GM23338 (cell line): ENCODE measurements around the gene ZMYND8. TPM values are rescaled to one million over a fixed set of nuclear protein-coding genes. Genes with fewer than 3 reads are reported as not detected.
A peak's percentile ranks its signal among the peaks of the same experiment; 100 is the strongest.

Experiments used
- ATAC-seq: fragments of 200-7000 bp; cut with Tn5 transposase; 3 replicates; pipeline ENCODE4 v1.9.1; 2020
- DNase-seq: peaks from one replicate; pipeline ENCODE4 v3.0.0-alpha.2; 2015; ENCODE audit warnings: low spot score
- H2AFZ ChIP-seq: fragments of 200-600 bp; sonication (generic); 2 replicates; pipeline ENCODE4 v1.8.0; 2016; ENCODE audit warnings: antibody characterized with exemption, mild to moderate bottlenecking, moderate library complexity
- H3F3A ChIP-seq: fragments of 200-600 bp; sonication (generic); replicated peaks from 2 replicates; pipeline ENCODE4 v1.8.0; 2017; ENCODE audit warnings: antibody characterized with exemption, mixed run types, low read depth
- H3K27ac ChIP-seq: fragments of 200-600 bp; sonication (generic); 2 replicates; pipeline ENCODE4 v1.6.1; 2016; ENCODE audit warnings: low read depth
- H3K27me3 ChIP-seq: fragments of 200-600 bp; sonication (generic); 2 replicates; pipeline ENCODE4 v1.8.0; 2016; ENCODE audit warnings: mild to moderate bottlenecking, mixed run types, moderate library complexity; ENCODE audit not compliant: insufficient read depth
- H3K36me3 ChIP-seq: fragments of 200-600 bp; sonication (generic); 2 replicates; pipeline ENCODE4 v1.8.0; 2016; ENCODE audit warnings: mild to moderate bottlenecking; ENCODE audit not compliant: insufficient read depth
- H3K4me1 ChIP-seq: fragments of 200-600 bp; sonication (generic); 2 replicates; pipeline ENCODE4 v1.8.0; 2016; ENCODE audit warnings: mild to moderate bottlenecking, moderate library complexity; ENCODE audit not compliant: insufficient read depth
- H3K4me2 ChIP-seq: fragments of 200-600 bp; sonication (generic); 2 replicates; pipeline ENCODE4 v1.7.1; 2017; ENCODE audit warnings: mixed run types
- H3K4me3 ChIP-seq: fragments of 200-600 bp; sonication (generic); 2 replicates; pipeline ENCODE4 v1.6.1; 2016; ENCODE audit warnings: mixed run types
- H3K79me2 ChIP-seq: fragments of 200-600 bp; sonication (generic); replicated peaks from 2 replicates; pipeline ENCODE4 v1.8.0; 2017; ENCODE audit warnings: mild to moderate bottlenecking; ENCODE audit not compliant: insufficient read depth
- H3K9me2 ChIP-seq: fragments of 200-600 bp; sonication (generic); 2 replicates; pipeline ENCODE4 v1.8.0; 2017; ENCODE audit not compliant: insufficient read depth
- H4K20me1 ChIP-seq: fragments of 200-600 bp; sonication (generic); replicated peaks from 2 replicates; pipeline ENCODE4 v1.8.0; 2017; ENCODE audit warnings: mild to moderate bottlenecking; ENCODE audit not compliant: insufficient read depth
- H3K27ac Mint-ChIP-seq: 2 replicates; pipeline ENCODE4 v1.8.0; 2020; ENCODE audit warnings: inconsistent platforms, mild to moderate bottlenecking, moderate library complexity, mixed read lengths
- H3K27me3 Mint-ChIP-seq: 3 replicates; pipeline ENCODE4 v1.8.0; 2022; ENCODE audit warnings: low read depth, mild to moderate bottlenecking, moderate library complexity, mixed read lengths, inconsistent platforms; ENCODE audit not compliant: insufficient read depth, poor library complexity
- H3K36me3 Mint-ChIP-seq: 3 replicates; pipeline ENCODE4 v1.8.0; 2021; ENCODE audit warnings: low read depth, mild to moderate bottlenecking, inconsistent platforms, moderate library complexity, mixed read lengths
- H3K4me1 Mint-ChIP-seq: 3 replicates; pipeline ENCODE4 v1.8.0; 2020; ENCODE audit warnings: mild to moderate bottlenecking, inconsistent platforms, mixed read lengths
- H3K4me3 Mint-ChIP-seq: 3 replicates; pipeline ENCODE4 v1.8.0; 2021; ENCODE audit warnings: moderate library complexity, mild to moderate bottlenecking, inconsistent platforms, mixed read lengths
- H3K9me3 Mint-ChIP-seq: 3 replicates; pipeline ENCODE4 v1.8.0; 2020; ENCODE audit warnings: moderate library complexity, mild to moderate bottlenecking, inconsistent platforms, mixed read lengths
- CREB1 ChIP-seq: fragments of 250-450 bp; sonication (Bioruptor Pico); IDR thresholded peaks from 2 replicates; pipeline ENCODE4 v1.5.0; 2020; ENCODE audit warnings: low read depth, mild to moderate bottlenecking, moderate library complexity
- CTCF ChIP-seq, 2 experiments: fragments of 200-600 bp in 1 of 2; sonication (generic) in 1 of 2; conservative IDR thresholded peaks; 2 replicates each; pipeline versions ENCODE4 v1.5.1 to v1.6.1; 2016 to 2017; ENCODE audit warnings: antibody characterized with exemption in 2 of 2, low read depth in 2 of 2, mild to moderate bottlenecking in 2 of 2, moderate library complexity in 1 of 2
- ETS1 ChIP-seq: IDR thresholded peaks from 2 replicates; pipeline ENCODE4 v1.6.1; 2016; ENCODE audit warnings: antibody characterized with exemption
- EZH2 ChIP-seq: fragments of 200-600 bp; sonication (generic); IDR thresholded peaks from one replicate; pipeline ENCODE4 v1.8.0; 2017; ENCODE audit warnings: antibody characterized with exemption, mild to moderate bottlenecking, low read depth; ENCODE audit not compliant: unreplicated experiment
- EZH2phosphoT487 ChIP-seq: fragments of 200-600 bp; sonication (generic); IDR thresholded peaks from one replicate; pipeline ENCODE4 v1.8.1; 2018; ENCODE audit warnings: antibody characterized with exemption; ENCODE audit not compliant: unreplicated experiment
- NANOG ChIP-seq: IDR thresholded peaks from 2 replicates; pipeline ENCODE4 v1.6.1; 2016; ENCODE audit warnings: antibody characterized with exemption, borderline replicate concordance
- POLR2AphosphoS5 ChIP-seq: IDR thresholded peaks from 2 replicates; pipeline ENCODE4 v1.6.1; 2016; ENCODE audit warnings: antibody characterized with exemption, low read depth
- REST ChIP-seq: IDR thresholded peaks from one replicate; pipeline ENCODE4 v1.6.1; 2018; ENCODE audit warnings: antibody characterized with exemption; ENCODE audit not compliant: unreplicated experiment
- ZNF114 ChIP-seq: fragments of 250-450 bp; sonication (Bioruptor Pico); IDR thresholded peaks from 2 replicates; pipeline ENCODE4 v1.5.0; 2020; ENCODE audit warnings: mild to moderate bottlenecking, moderate library complexity
- ZNF331 ChIP-seq: fragments of 250-450 bp; sonication (Bioruptor Pico); IDR thresholded peaks from 2 replicates; pipeline ENCODE4 v1.5.0; 2020; ENCODE audit warnings: low read depth, mild to moderate bottlenecking, moderate library complexity
- polyA plus RNA-seq: library from polyadenylated mRNA; unstranded; fragments of >200 nt; fragmentation: Nextera tagmentation; extraction: Ambion mirVana; gene quantifications from 2 replicates; pipeline ENCODE4 v1.2.1, GENCODE V29; 2016
- total RNA-seq: library from RNA; depleted of rRNA; stranded (reverse); fragments of >200 nt; shearing (Covaris generic); gene quantifications from 2 replicates; pipeline ENCODE4 v1.2.3, GENCODE V29; 2014

ZMYND8 gene
- total and polyA plus RNA-seq, 2 experiments from 2014 or later, result 70.9 to 128 TPM

- no peaks in the 10 kb centered on the region for H3K79me2 ChIP-seq
Measured at GRCh38 chr20:47397652-47398301, 41.3 kb upstream of the ZMYND8 start.

More at GRCh38 chr20:47397652-47398301, 41.3 kb upstream of the ZMYND8 start:
- H3K4me2 ChIP-seq, result no peak overlapping the region
- Mint-ChIP-seq H3K4me3 (no peak overlapping the region), H3K27me3 (peaks cover 5% of the 10 kb centered on the region), H3K9me3 (peaks cover 2% of the 10 kb centered on the region; the same call in 1 of the 3 replicates), H3K27ac (no peak overlapping the region), H3K4me1 (no peaks in the 10 kb centered on the region), H3K36me3 (no peaks in the 10 kb centered on the region)
- no peak overlapping the region for H3K27ac ChIP-seq
- no peaks in the 10 kb centered on the region for H3K27me3 ChIP-seq
- peak overlapping the region; percentile 99 for H2AFZ ChIP-seq
- H4K20me1 ChIP-seq, result no peaks in the 10 kb centered on the region
- ATAC-seq (no peak), DNase-seq (no peak)
- H3K36me3 ChIP-seq, result no peaks in the 10 kb centered on the region
- H3K4me1 ChIP-seq, result no peaks in the 10 kb centered on the region
- H3K9me2 ChIP-seq, result no peaks in the 10 kb centered on the region
- no peak overlapping the region for H3K4me3 ChIP-seq
- no peaks in the 10 kb centered on the region for H3F3A ChIP-seq
- no peak for TF ChIP-seq ETS1
- TF ChIP-seq EZH2phosphoT487, result no peak
- TF ChIP-seq CREB1 (CRISPR knock-in tag), result no peak
- TF ChIP-seq CTCF (conservative IDR thresholded peaks at IDR 0.05; ENCODE audit: low read depth in 2 of 2), result no peak
- TF ChIP-seq NANOG, result no peak
- TF ChIP-seq POLR2AphosphoS5, result no peak
- TF ChIP-seq ZNF331 (CRISPR knock-in tag), result no peak
- TF ChIP-seq EZH2, result no peak
- no peak for TF ChIP-seq REST
- TF ChIP-seq ZNF114, result no peak
